GM12878 (cell line): ENCODE results near the gene WWTR1. TPM values are rescaled to one million over a fixed set of nuclear protein-coding genes. Genes with fewer than 3 reads are reported as not detected.

Experiments used
- ATAC-seq: fragments of 200-7000 bp; cut with Tn5 transposase; 3 replicates; pipeline ENCODE4 v1.9.1; 2020; ENCODE audit warnings: mild to moderate bottlenecking, moderate library complexity
- BruUV-seq: library from RNA; stranded (reverse); fragments of 400-500 nt; replicated peaks from 2 replicates; lab custom pipeline; 2021; lab: Mats Ljungman, UMichigan
- CTCF ChIA-PET: fragments of 300-600 bp; sonication (Branson Sonifier 250); formaldehyde crosslinking; extraction: SDS; loops from one replicate; lab custom pipeline; 2021; ENCODE audit warnings: inconsistent platforms; lab: Yijun Ruan, JAX
- POLR2A ChIA-PET: fragments of 350-600 bp; formaldehyde crosslinking; extraction: SDS; loops from one replicate; lab custom pipeline; 2021; ENCODE audit warnings: inconsistent platforms; lab: Charles Lee
- RAD21 ChIA-PET: fragments of 300-600 bp; sonication (Branson Sonifier 250); formaldehyde crosslinking; loops from one replicate; lab custom pipeline; 2023; ENCODE audit warnings: antibody characterized with exemption; ENCODE audit not compliant: unreplicated experiment; lab: Charles Lee
- SMC1A ChIA-PET: fragments of 300-600 bp; sonication (Branson Sonifier 250); formaldehyde crosslinking; loops from one replicate; lab custom pipeline; 2023; ENCODE audit not compliant: unreplicated experiment, uncharacterized antibody; lab: Charles Lee
- DNase-seq: peaks from one replicate; pipeline ENCODE4 v3.0.0-alpha.2; 2011; ENCODE audit warnings: low read depth, low spot score
- FAIRE-seq: peaks from 3 replicates; lab custom pipeline; 2011; peaks lifted over from hg19 to GRCh38; lab: Jason Lieb, UNC
- H2AFZ ChIP-seq: 2 replicates; pipeline ENCODE4 v1.6.0; 2011; ENCODE audit warnings: low read depth, low read length, control low read depth; ENCODE audit not compliant: control insufficient read depth
- H3K27ac ChIP-seq: 2 replicates; pipeline ENCODE4 v1.5.1; 2011; ENCODE audit warnings: control low read depth; ENCODE audit not compliant: control insufficient read depth, insufficient read depth
- H3K27me3 ChIP-seq, 2 experiments: replicated peaks in 1 of 2; 2 replicates each; pipeline versions ENCODE4 v1.6.0 to v1.6.1; 2011; ENCODE audit warnings: low read length in 1 of 2; ENCODE audit not compliant: control insufficient read depth in 2 of 2, insufficient read depth in 2 of 2
- H3K36me3 ChIP-seq, 2 experiments: 2 replicates each; pipeline ENCODE4 v1.5.1; 2011; ENCODE audit warnings: low read length in 1 of 2; ENCODE audit not compliant: control insufficient read depth in 2 of 2, insufficient read depth in 2 of 2
- H3K4me1 ChIP-seq: 2 replicates; pipeline ENCODE4 v1.6.1; 2011; ENCODE audit warnings: mild to moderate bottlenecking, low read length, moderate library complexity, mixed read lengths; ENCODE audit not compliant: control insufficient read depth, insufficient read depth
- H3K4me2 ChIP-seq: 2 replicates; pipeline ENCODE4 v1.6.0; 2011; ENCODE audit warnings: control low read depth; ENCODE audit not compliant: control insufficient read depth, insufficient read depth
- H3K4me3 ChIP-seq: fragments of 200-600 bp; sonication (generic); 2 replicates; pipeline ENCODE4 v1.5.1; 2016
- H3K79me2 ChIP-seq: 2 replicates; pipeline ENCODE4 v1.6.0; 2011; ENCODE audit warnings: low read length; ENCODE audit not compliant: control insufficient read depth, insufficient read depth
- H3K9ac ChIP-seq: 2 replicates; pipeline ENCODE4 v1.8.0; 2011; ENCODE audit warnings: low read length, control low read depth, mixed read lengths; ENCODE audit not compliant: control insufficient read depth, insufficient read depth
- H3K9me3 ChIP-seq: replicated peaks from 3 replicates; pipeline ENCODE4 v1.5.1; 2011; ENCODE audit warnings: mild to moderate bottlenecking, low read length; ENCODE audit not compliant: control insufficient read depth, insufficient read depth
- H4K20me1 ChIP-seq: 2 replicates; pipeline ENCODE4 v1.6.0; 2011; ENCODE audit not compliant: control insufficient read depth, insufficient read depth
- CHD1 ChIP-seq: IDR thresholded peaks from 2 replicates; pipeline ENCODE4 v1.6.1; 2012; ENCODE audit warnings: low read depth, low read length, improper control_type of control experiment
- EZH2 ChIP-seq: IDR thresholded peaks from 2 replicates; pipeline ENCODE4 v1.6.1; 2012; ENCODE audit warnings: low read depth, mild to moderate bottlenecking, control low read depth, inconsistent platforms, low read length, borderline replicate concordance; ENCODE audit not compliant: control insufficient read depth
- FOS ChIP-seq: IDR thresholded peaks from 3 replicates; pipeline ENCODE4 v1.6.1; 2011; ENCODE audit warnings: borderline replicate concordance; ENCODE audit not compliant: insufficient read length; ENCODE audit errors: extremely low read depth
- FOXM1 ChIP-seq: IDR thresholded peaks from 2 replicates; pipeline ENCODE4 v1.6.1; 2012; ENCODE audit warnings: low read depth, mild to moderate bottlenecking, inconsistent platforms, low read length, moderate library complexity
- HCFC1 ChIP-seq: fragments of 150-350 bp; IDR thresholded peaks from 2 replicates; pipeline ENCODE4 v1.6.1; 2014; ENCODE audit warnings: low read length
- KAT2A ChIP-seq: conservative IDR thresholded peaks from 2 replicates; pipeline ENCODE4 v1.6.1; 2011; ENCODE audit warnings: low read depth, low read length; ENCODE audit not compliant: control insufficient read depth
- KLF5 ChIP-seq: fragments of 450-650 bp; IDR thresholded peaks from 2 replicates; pipeline ENCODE4 v1.6.1; 2014; ENCODE audit warnings: mild to moderate bottlenecking; ENCODE audit not compliant: partially characterized antibody
- NFYB ChIP-seq: IDR thresholded peaks from 2 replicates; pipeline ENCODE4 v1.6.1; 2011; ENCODE audit warnings: low read depth, mild to moderate bottlenecking, low read length, improper control_type of control experiment, moderate library complexity; ENCODE audit not compliant: insufficient read depth
- NR2C2 ChIP-seq: IDR thresholded peaks from 2 replicates; pipeline ENCODE4 v1.6.1; 2011; ENCODE audit warnings: borderline replicate concordance, low read depth; ENCODE audit not compliant: control insufficient read depth, insufficient read length
- NRF1 ChIP-seq: conservative IDR thresholded peaks from 2 replicates; pipeline ENCODE4 v1.6.1; 2011; ENCODE audit warnings: mild to moderate bottlenecking, low read depth, low read length, improper control_type of control experiment
- RB1 ChIP-seq: fragments of 450-650 bp; formaldehyde crosslinking; IDR thresholded peaks from 2 replicates; pipeline ENCODE4 v1.6.1; 2017; ENCODE audit warnings: mild to moderate bottlenecking, borderline replicate concordance
- SIX5 ChIP-seq: IDR thresholded peaks from 2 replicates; pipeline ENCODE4 v1.6.1; 2011; ENCODE audit warnings: mild to moderate bottlenecking, low read depth, low read length, moderate library complexity; ENCODE audit not compliant: severe bottlenecking
- SMAD1 ChIP-seq: fragments of 450-650 bp; IDR thresholded peaks from 2 replicates; pipeline ENCODE4 v1.6.1; 2018; ENCODE audit warnings: mild to moderate bottlenecking, low read depth; ENCODE audit not compliant: partially characterized antibody
- SREBF2 ChIP-seq: IDR thresholded peaks from 2 replicates; pipeline ENCODE4 v1.6.1; 2012; ENCODE audit warnings: mild to moderate bottlenecking, low read length
- TCF7 ChIP-seq: IDR thresholded peaks from 2 replicates; pipeline ENCODE4 v1.6.1; 2014; ENCODE audit warnings: antibody characterized with exemption, borderline replicate concordance
- ZBED1 ChIP-seq: IDR thresholded peaks from 2 replicates; pipeline ENCODE4 v1.6.1; 2016; ENCODE audit warnings: borderline replicate concordance
- ZSCAN29 ChIP-seq: fragments of 450-650 bp; IDR thresholded peaks from 2 replicates; pipeline ENCODE4 v1.6.1; 2017; ENCODE audit warnings: mild to moderate bottlenecking, moderate library complexity
- WGBS: methylation state at CpG from one replicate; pipeline ENCODE4 v1.1.6; 2016; ENCODE audit warnings: low lambda C conversion rate; ENCODE audit not compliant: insufficient replicate concordance, insufficient coverage; ENCODE audit errors: missing lambda C conversion rate; 5-methylcytosine and 5-hydroxymethylcytosine counted together
- in situ Hi-C: fragments of 300-500 bp; cut with MboI; formaldehyde crosslinking; loops from 9 replicates; pipeline ENCODE4 v1.14.3; 2018; ENCODE audit warnings: mixed read lengths
- intact Hi-C: fragments of 100-400 bp; cut with micrococcal nuclease; formaldehyde crosslinking; loops from one replicate; pipeline ENCODE4 v1.14.2; 2022; ENCODE audit not compliant: unreplicated experiment
- polyA plus RNA-seq, 11 experiments: library from polyadenylated mRNA; depleted of rRNA in 4 of 11; unstranded in 6 of 11; stranded (reverse) in 5 of 11; fragments of >200 nt; fragmentation: Nextera tagmentation in 4 of 11; fragmentation: Illumina TruSeq in 1 of 11; extraction: Ambion mirVana in 4 of 11; extraction: Trizol in 1 of 11; gene quantifications; 1 replicate in 1 of 11; 2 replicates in 10 of 11; pipeline versions ENCODE4 v1.2.1 to v1.2.3, GENCODE V29; 2011 to 2016; ENCODE audit warnings: inconsistent platforms in 2 of 11, missing spikeins in 2 of 11, low read depth in 1 of 11
- total RNA-seq, 4 experiments: library from RNA; depleted of rRNA in 3 of 4; stranded (reverse); fragments of >200 nt in 3 of 4; fragmentation: Illumina TruSeq in 1 of 4; extraction: Trizol in 1 of 4; gene quantifications; 2 replicates each; pipeline versions ENCODE4 v1.2.1 to v1.2.3, GENCODE V29; 2013 to 2021
- TF ChIP-seq, protein P1 (sequence below): fragments of 450-650 bp; IDR thresholded peaks from 2 replicates; pipeline ENCODE4 v1.6.1; 2016; ENCODE audit warnings: mild to moderate bottlenecking, moderate library complexity, borderline replicate concordance
- TF ChIP-seq, protein P2 (sequence below): IDR thresholded peaks from 2 replicates; pipeline ENCODE4 v1.6.1; 2011; ENCODE audit warnings: borderline replicate concordance, low read depth, mild to moderate bottlenecking, moderate library complexity, low read length; ENCODE audit not compliant: insufficient read depth, poor library complexity, severe bottlenecking

The WWTR1 gene
- total and polyA plus RNA-seq, 10 of the 15 experiments (the other 5 are each of a cell fraction or from before 2014, with no cell fraction given), result 2.5 to 18.5 (median 5.8) TPM

DNA sequence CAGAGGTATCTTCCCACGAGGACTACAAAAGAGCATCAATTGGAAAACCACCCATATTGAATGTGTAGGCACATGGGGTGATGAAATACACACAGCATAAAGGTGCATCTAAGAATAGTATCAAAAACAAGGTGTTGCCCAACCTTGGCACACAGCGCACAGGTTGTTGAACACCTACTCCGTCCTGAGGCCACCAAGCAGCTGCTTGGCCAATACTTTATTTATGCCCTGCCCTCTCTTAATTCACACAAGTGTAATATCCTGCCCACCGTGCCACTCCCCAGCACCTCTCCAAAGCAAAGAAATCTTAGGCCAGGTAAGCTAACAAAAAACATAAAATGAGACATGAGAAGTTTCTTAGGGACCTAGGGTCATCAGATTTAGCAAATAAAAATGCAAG lies 31.2 kb downstream of the WWTR1 start (continued):
- TF ChIP-seq NFYB (no peak), NR2C2 (no peak), FOXM1 (no peak), SREBF2 (no peak)

DNA sequence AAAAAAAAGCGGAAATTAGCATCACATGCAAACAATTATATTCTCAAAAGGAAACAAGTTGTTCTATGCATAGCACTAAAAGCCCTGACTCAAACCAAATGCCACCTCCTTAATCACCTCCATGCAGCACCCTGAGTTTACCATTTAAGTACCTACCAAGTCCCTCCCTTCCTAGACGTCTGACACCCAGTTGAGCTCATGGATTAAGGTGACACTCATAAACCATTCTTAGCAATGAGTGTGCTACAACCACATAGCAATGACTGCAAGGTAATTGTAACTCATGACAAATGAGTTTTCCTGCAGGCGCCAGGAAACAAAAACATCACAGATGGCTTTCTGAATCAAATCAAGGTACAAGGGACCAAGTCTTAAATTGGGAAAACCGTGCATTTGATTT lies 32.0 kb downstream of the WWTR1 start:
- Histone ChIP-seq H3K4me3 (no peak overlapping the region), H3K27me3 (no peaks in the 10 kb centered on the region), H2AFZ (no peak overlapping the region), H4K20me1 (no peaks in the 10 kb centered on the region), H3K4me1 (peaks cover 7% of the 10 kb centered on the region), H3K79me2 (peaks cover 7% of the 10 kb centered on the region), H3K9ac (no peak overlapping the region), H3K4me2 (no peak overlapping the region), H3K36me3 (no peaks in the 10 kb centered on the region; a peak in 1 of 4 replicates), H3K9me3 (peaks cover 1% of the 10 kb centered on the region; the same call in 2 of the 3 replicates), H3K27ac (no peak overlapping the region)
- DNase-seq (no peak), FAIRE-seq (no peak), ATAC-seq (no peak)
- ChIA-PET RAD21 (interaction anchor here (0.6 to 3.0 kb wide), 2 partner anchors 22 to 32 kb away, joined by 4 to 8 read pairs; partner anchors contain the start of gene WWTR1), CTCF (interaction anchor here (0.6 to 2.0 kb wide), 5 partner anchors 57 to 343 kb away, joined by 3 to 4 read pairs (median 4); no protein-coding TSS in a partner anchor), SMC1A (interaction anchor here (1.2 to 1.5 kb wide), 2 partner anchors 9 to 33 kb away, joined by 3 read pairs; no protein-coding TSS in a partner anchor), POLR2A (interaction anchor here (0.6 to 1.1 kb wide), 2 partner anchors 13 to 22 kb away, joined by 3 read pairs; no protein-coding TSS in a partner anchor)
- intact Hi-C loops (no loop called here), in situ Hi-C loops (no loop called here)
- 66% methylated on average over 4 of the region's 4 CpGs for WGBS
- no TSS peak for BruUV-seq
- TF ChIP-seq, protein P1, sequence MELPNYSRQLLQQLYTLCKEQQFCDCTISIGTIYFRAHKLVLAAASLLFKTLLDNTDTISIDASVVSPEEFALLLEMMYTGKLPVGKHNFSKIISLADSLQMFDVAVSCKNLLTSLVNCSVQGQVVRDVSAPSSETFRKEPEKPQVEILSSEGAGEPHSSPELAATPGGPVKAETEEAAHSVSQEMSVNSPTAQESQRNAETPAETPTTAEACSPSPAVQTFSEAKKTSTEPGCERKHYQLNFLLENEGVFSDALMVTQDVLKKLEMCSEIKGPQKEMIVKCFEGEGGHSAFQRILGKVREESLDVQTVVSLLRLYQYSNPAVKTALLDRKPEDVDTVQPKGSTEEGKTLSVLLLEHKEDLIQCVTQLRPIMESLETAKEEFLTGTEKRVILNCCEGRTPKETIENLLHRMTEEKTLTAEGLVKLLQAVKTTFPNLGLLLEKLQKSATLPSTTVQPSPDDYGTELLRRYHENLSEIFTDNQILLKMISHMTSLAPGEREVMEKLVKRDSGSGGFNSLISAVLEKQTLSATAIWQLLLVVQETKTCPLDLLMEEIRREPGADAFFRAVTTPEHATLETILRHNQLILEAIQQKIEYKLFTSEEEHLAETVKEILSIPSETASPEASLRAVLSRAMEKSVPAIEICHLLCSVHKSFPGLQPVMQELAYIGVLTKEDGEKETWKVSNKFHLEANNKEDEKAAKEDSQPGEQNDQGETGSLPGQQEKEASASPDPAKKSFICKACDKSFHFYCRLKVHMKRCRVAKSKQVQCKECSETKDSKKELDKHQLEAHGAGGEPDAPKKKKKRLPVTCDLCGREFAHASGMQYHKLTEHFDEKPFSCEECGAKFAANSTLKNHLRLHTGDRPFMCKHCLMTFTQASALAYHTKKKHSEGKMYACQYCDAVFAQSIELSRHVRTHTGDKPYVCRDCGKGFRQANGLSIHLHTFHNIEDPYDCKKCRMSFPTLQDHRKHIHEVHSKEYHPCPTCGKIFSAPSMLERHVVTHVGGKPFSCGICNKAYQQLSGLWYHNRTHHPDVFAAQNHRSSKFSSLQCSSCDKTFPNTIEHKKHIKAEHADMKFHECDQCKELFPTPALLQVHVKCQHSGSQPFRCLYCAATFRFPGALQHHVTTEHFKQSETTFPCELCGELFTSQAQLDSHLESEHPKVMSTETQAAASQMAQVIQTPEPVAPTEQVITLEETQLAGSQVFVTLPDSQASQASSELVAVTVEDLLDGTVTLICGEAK, result no peak
- TF ChIP-seq TCF7 (no peak), RB1 (no peak), CHD1 (no peak), EZH2 (no peak), SMAD1 (no peak), KLF5 (no peak), KAT2A (no peak), FOS (no peak), NRF1 (no peak), ZSCAN29 (no peak), ZBED1 (no peak), HCFC1 (no peak), SIX5 (no peak)
- TF ChIP-seq, protein P2, sequence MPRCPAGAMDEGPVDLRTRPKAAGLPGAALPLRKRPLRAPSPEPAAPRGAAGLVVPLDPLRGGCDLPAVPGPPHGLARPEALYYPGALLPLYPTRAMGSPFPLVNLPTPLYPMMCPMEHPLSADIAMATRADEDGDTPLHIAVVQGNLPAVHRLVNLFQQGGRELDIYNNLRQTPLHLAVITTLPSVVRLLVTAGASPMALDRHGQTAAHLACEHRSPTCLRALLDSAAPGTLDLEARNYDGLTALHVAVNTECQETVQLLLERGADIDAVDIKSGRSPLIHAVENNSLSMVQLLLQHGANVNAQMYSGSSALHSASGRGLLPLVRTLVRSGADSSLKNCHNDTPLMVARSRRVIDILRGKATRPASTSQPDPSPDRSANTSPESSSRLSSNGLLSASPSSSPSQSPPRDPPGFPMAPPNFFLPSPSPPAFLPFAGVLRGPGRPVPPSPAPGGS, result no peak
